ENCODE results near the gene FOXF1. TPM values are rescaled to one million over a fixed set of nuclear protein-coding genes. Genes with fewer than 3 reads are reported as not detected.

Gene FOXF1
- total RNA-seq, 1 experiment from 2014 or later, result not detected

DNA sequence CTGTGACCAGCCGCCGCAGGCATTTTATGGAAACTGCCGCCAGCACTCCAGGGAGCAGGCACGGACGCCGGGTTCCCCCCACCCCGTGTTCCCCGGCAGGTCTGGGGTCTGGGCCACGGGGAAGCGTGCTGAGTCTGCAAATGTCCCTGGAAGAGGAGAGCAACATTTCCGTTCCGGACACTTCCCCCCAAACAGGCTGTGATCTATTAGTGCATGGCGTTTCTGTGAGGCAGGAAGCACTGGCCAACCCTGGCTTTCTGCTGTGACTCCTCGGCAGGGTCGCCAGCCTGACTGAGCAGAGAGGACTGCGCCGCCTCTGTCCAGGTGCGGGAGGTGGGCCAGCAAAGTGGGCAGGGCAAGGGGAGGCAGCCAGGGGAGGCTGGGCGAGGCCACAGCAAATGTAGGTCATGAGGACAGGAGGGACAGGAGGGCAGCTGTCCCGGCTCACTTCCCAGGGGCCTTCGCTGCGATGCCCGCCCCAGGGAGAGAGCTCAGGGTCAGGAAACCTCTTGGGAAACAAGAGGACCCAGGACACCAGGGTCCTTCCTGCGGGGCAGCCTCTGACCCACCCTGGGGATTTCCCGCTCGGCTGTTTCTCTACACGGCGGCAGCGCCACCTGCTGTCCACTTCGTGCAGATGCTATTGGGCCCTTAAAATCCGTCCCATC lies 9.5 kb downstream of the FOXF1 start:
- ChIA-PET POLR2A (ENCODE audit: unreplicated experiment) (no interaction called here), CTCF (interaction anchor here (0.6 kb wide), 1 partner anchor 10 kb away, joined by 3 read pairs; no protein-coding TSS in a partner anchor)
- TF ChIP-seq EZH2phosphoT487 (IDR thresholded peaks at IDR 0.05; ENCODE audit: borderline replicate concordance, low read length), result no peak
- no peak for TF ChIP-seq EZH2 (IDR thresholded peaks at IDR 0.05; ENCODE audit: low read length, unreplicated experiment)
- TF ChIP-seq, protein P1, sequence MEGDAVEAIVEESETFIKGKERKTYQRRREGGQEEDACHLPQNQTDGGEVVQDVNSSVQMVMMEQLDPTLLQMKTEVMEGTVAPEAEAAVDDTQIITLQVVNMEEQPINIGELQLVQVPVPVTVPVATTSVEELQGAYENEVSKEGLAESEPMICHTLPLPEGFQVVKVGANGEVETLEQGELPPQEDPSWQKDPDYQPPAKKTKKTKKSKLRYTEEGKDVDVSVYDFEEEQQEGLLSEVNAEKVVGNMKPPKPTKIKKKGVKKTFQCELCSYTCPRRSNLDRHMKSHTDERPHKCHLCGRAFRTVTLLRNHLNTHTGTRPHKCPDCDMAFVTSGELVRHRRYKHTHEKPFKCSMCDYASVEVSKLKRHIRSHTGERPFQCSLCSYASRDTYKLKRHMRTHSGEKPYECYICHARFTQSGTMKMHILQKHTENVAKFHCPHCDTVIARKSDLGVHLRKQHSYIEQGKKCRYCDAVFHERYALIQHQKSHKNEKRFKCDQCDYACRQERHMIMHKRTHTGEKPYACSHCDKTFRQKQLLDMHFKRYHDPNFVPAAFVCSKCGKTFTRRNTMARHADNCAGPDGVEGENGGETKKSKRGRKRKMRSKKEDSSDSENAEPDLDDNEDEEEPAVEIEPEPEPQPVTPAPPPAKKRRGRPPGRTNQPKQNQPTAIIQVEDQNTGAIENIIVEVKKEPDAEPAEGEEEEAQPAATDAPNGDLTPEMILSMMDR (conservative IDR thresholded peaks at IDR 0.05; ENCODE audit: low read depth, low read length), result peak; percentile 80
- Histone ChIP-seq H3K9me3 (ENCODE audit: low read length) (no peaks in the 10 kb centered on the region), H3K79me2 (ENCODE audit: low read length) (no peaks in the 10 kb centered on the region), H2AFZ (ENCODE audit: low read length) (peak overlapping the region; percentile 45; the same call in 1 of the 2 replicates), H3K9ac (ENCODE audit: low read length) (no peak overlapping the region), H3K4me1 (ENCODE audit: insufficient read depth, low read length) (0 out of 2 replicates have a peak, but pooled peaks cover 6% of the 10 kb centered on the region), H4K20me1 (ENCODE audit: low read length) (no peaks in the 10 kb centered on the region), H3K36me3 (ENCODE audit: low read depth, low read length) (no peaks in the 10 kb centered on the region), H3K27me3 (ENCODE audit: low read length) (peaks cover 40% of the 10 kb centered on the region), H3K4me3 (ENCODE audit: low read length) (peak overlapping the region; percentile 44; the same call in 1 of the 2 replicates), H3F3A (ENCODE audit: low read length, unreplicated experiment) (no peaks in the 10 kb centered on the region), H3K4me2 (ENCODE audit: low read length) (peak overlapping the region; percentile 59), H3K27ac (ENCODE audit: low read length) (no peak overlapping the region), H3K9me2 (replicated peaks; ENCODE audit: low read length) (no peaks in the 10 kb centered on the region)
- BruUV-seq (replicated peaks), result no TSS peak
- peak; percentile 56 for ATAC-seq
- intact Hi-C loops (cut with micrococcal nuclease), result loop anchor here (1.0 to 2.0 kb wide), 2 partner anchors 447 to 699 kb away; no protein-coding TSS in a partner anchor
- peak; percentile 65 for DNase-seq

DNA sequence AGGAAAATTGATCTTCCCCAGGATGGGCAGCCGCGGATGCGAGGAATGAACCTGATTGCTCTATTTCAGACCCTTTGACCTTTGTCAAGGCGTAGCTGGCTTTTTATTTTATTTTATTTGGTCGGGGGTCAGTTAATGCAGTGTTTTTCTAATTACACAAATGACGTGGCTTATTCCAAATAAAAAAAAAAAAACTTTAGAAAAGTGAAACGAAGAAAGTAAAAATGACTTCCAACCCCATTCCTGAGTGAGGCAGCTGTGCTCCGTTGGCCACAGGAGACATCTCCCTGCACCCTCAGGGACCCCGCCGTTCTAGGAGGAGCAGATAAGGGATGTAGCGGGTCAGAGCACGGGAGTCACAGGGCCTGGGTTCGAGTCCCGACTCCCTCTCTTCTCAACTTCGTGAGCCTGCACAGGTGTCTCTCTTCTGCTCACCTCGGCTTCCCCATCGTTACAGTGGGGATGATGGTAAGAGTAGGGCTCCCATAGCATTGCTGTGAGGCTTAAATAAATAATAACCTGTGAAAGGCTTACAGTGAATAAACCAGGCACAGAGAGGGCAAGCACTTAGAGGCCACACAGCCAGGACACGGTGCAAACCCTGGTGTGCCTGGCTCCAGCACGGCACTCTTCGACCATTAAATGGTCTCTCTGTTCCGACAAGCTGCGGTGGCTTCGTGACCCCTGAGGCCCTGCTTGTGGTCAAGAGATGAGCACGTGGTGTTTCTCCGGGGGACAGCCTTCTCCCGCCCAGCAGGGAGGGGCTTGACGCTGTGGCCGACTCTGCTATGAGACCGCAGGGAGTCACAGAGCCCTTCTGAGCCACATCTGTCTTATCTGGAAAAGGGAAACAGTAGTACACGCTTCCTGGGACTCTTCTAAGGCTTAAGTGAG lies 10.2 kb downstream of the FOXF1 start:
- Histone ChIP-seq H3K9ac (ENCODE audit: low read length) (no peak overlapping the region), H3K27me3 (ENCODE audit: low read length) (peaks cover 32% of the 10 kb centered on the region), H3K4me3 (ENCODE audit: low read length) (peak overlapping the region; percentile 44; the same call in 1 of the 2 replicates), H3F3A (ENCODE audit: low read length, unreplicated experiment) (no peaks in the 10 kb centered on the region), H3K9me2 (replicated peaks; ENCODE audit: low read length) (no peaks in the 10 kb centered on the region), H2AFZ (ENCODE audit: low read length) (no peak overlapping the region), H3K4me2 (ENCODE audit: low read length) (peak overlapping the region; percentile 59), H3K9me3 (ENCODE audit: low read length) (no peaks in the 10 kb centered on the region), H3K27ac (ENCODE audit: low read length) (no peak overlapping the region), H3K36me3 (ENCODE audit: low read depth, low read length) (no peaks in the 10 kb centered on the region), H3K79me2 (ENCODE audit: low read length) (no peaks in the 10 kb centered on the region), H4K20me1 (ENCODE audit: low read length) (no peaks in the 10 kb centered on the region), H3K4me1 (ENCODE audit: insufficient read depth, low read length) (0 out of 2 replicates have a peak, but pooled peaks cover 6% of the 10 kb centered on the region)
- intact Hi-C loops (cut with micrococcal nuclease), result loop anchor here (1.0 to 2.0 kb wide), 2 partner anchors 448 to 700 kb away; no protein-coding TSS in a partner anchor
- ATAC-seq (no peak), DNase-seq (no peak)
- TF ChIP-seq, protein P1 (conservative IDR thresholded peaks at IDR 0.05; ENCODE audit: low read depth, low read length), result no peak
- TF ChIP-seq EZH2phosphoT487 (IDR thresholded peaks at IDR 0.05; ENCODE audit: borderline replicate concordance, low read length) (no peak), EZH2 (IDR thresholded peaks at IDR 0.05; ENCODE audit: low read length, unreplicated experiment) (no peak)
- BruUV-seq (replicated peaks), result no TSS peak
- CTCF ChIA-PET, result no interaction called here
- POLR2A ChIA-PET (ENCODE audit: unreplicated experiment), result no interaction called here
